ENCODE data around the gene WSCD2.

The WSCD2 gene

GRCh38 chr12:108162207-108162606 lies 33.1 kb downstream of the WSCD2 start:
- no peak for DNase-seq (ENCODE audit: low read depth in 2 of 2)

- no peak for DNase-seq (ENCODE audit: low read depth in 2 of 2)
Observed at GRCh38 chr12:108166505-108166904, 37.4 kb downstream of the WSCD2 start.

- DNase-seq (ENCODE audit: low read depth in 2 of 2): no peak
Observed at GRCh38 chr12:108167974-108168373, 38.9 kb downstream of the WSCD2 start.

GRCh38 chr12:108169708-108170107 lies 40.6 kb downstream of the WSCD2 start:
- DNase-seq (ENCODE audit: low read depth in 2 of 2): no peak

GRCh38 chr12:108170164-108170563 lies 41.1 kb downstream of the WSCD2 start:
- no peak for DNase-seq (ENCODE audit: low read depth in 2 of 2)

- no peak for DNase-seq (ENCODE audit: low read depth in 2 of 2)
Observed at GRCh38 chr12:108172033-108172432, 42.9 kb downstream of the WSCD2 start.

GRCh38 chr12:108173160-108173559 lies 44.1 kb downstream of the WSCD2 start:
- DNase-seq (ENCODE audit: low read depth in 2 of 2): no peak

GRCh38 chr12:108173892-108174291 lies 44.8 kb downstream of the WSCD2 start:
- DNase-seq (ENCODE audit: low read depth in 2 of 2): no peak

- DNase-seq (ENCODE audit: low read depth in 2 of 2): no peak
Observed at GRCh38 chr12:108174641-108175040, 45.6 kb downstream of the WSCD2 start.

GRCh38 chr12:108175310-108175709 lies 46.2 kb downstream of the WSCD2 start:
- DNase-seq (ENCODE audit: low read depth in 2 of 2): no peak

GRCh38 chr12:108176292-108176691 lies 47.2 kb downstream of the WSCD2 start:
- DNase-seq (ENCODE audit: low read depth in 2 of 2): no peak

GRCh38 chr12:108177131-108177530 lies 48.0 kb downstream of the WSCD2 start:
- no peak for DNase-seq (ENCODE audit: low read depth in 2 of 2)

- DNase-seq (ENCODE audit: low read depth in 2 of 2): no peak
Observed at GRCh38 chr12:108179305-108179704, 50.2 kb downstream of the WSCD2 start.

GRCh38 chr12:108180255-108181094 lies 51.4 kb downstream of the WSCD2 start:
- DNase-seq (ENCODE audit: low read depth in 2 of 2): no peak

- DNase-seq (ENCODE audit: low read depth in 2 of 2): no peak
Observed at GRCh38 chr12:108181095-108181454, 52.0 kb downstream of the WSCD2 start.

- no peak for DNase-seq (ENCODE audit: low read depth in 2 of 2)
Observed at GRCh38 chr12:108182096-108182495, 53.0 kb downstream of the WSCD2 start.

- DNase-seq (ENCODE audit: low read depth in 2 of 2): no peak
Observed at GRCh38 chr12:108185002-108185401, 55.9 kb downstream of the WSCD2 start.

- no peak for DNase-seq (ENCODE audit: low read depth in 2 of 2)
Observed at GRCh38 chr12:108187831-108188230, 58.7 kb downstream of the WSCD2 start.

GRCh38 chr12:108190529-108190928 lies 61.4 kb downstream of the WSCD2 start:
- no peak for DNase-seq (ENCODE audit: low read depth in 2 of 2)

GRCh38 chr12:108191086-108191485 lies 62.0 kb downstream of the WSCD2 start:
- no peak for DNase-seq (ENCODE audit: low read depth in 2 of 2)

GRCh38 chr12:108191938-108192337 lies 62.9 kb downstream of the WSCD2 start:
- DNase-seq (ENCODE audit: low read depth in 2 of 2): no peak

- no peak for DNase-seq (ENCODE audit: low read depth in 2 of 2)
Observed at GRCh38 chr12:108193493-108193892, 64.4 kb downstream of the WSCD2 start.

- no peak for DNase-seq (ENCODE audit: low read depth in 2 of 2)
Observed at GRCh38 chr12:108193917-108194316, 64.8 kb downstream of the WSCD2 start.

- DNase-seq (ENCODE audit: low read depth in 2 of 2): no peak
Observed at GRCh38 chr12:108194585-108194984, 65.5 kb downstream of the WSCD2 start.
